Skeletal muscle satellite cell (primary cell): Measurements from ENCODE around the gene EIF2AK3.

Experiments
- H3K27me3 ChIP-seq: 2 replicates; pipeline ENCODE4 v1.7.0; 2013; ENCODE audit warnings: low read length; ENCODE audit not compliant: control insufficient read depth, insufficient read depth
- H3K36me3 ChIP-seq: 2 replicates; pipeline ENCODE4 v1.7.0; 2013; ENCODE audit warnings: mild to moderate bottlenecking, control low read depth, low read length; ENCODE audit not compliant: insufficient read depth
- H3K4me1 ChIP-seq: 2 replicates; pipeline ENCODE4 v1.7.0; 2013; ENCODE audit warnings: low read length; ENCODE audit not compliant: control insufficient read depth, insufficient read depth
- H3K4me2 ChIP-seq: 2 replicates; pipeline ENCODE4 v1.7.0; 2013; ENCODE audit warnings: mild to moderate bottlenecking, low read length
- H3K4me3 ChIP-seq: 2 replicates; pipeline ENCODE4 v1.7.0; 2013; ENCODE audit warnings: low read length
- H3K9ac ChIP-seq: 2 replicates; pipeline ENCODE4 v1.7.0; 2013; ENCODE audit warnings: mild to moderate bottlenecking, low read depth, low read length, moderate library complexity
- H3K9me3 ChIP-seq: replicated peaks from 2 replicates; pipeline ENCODE4 v1.7.0; 2013; ENCODE audit warnings: mild to moderate bottlenecking, control low read depth, low read length

Gene EIF2AK3

DNA sequence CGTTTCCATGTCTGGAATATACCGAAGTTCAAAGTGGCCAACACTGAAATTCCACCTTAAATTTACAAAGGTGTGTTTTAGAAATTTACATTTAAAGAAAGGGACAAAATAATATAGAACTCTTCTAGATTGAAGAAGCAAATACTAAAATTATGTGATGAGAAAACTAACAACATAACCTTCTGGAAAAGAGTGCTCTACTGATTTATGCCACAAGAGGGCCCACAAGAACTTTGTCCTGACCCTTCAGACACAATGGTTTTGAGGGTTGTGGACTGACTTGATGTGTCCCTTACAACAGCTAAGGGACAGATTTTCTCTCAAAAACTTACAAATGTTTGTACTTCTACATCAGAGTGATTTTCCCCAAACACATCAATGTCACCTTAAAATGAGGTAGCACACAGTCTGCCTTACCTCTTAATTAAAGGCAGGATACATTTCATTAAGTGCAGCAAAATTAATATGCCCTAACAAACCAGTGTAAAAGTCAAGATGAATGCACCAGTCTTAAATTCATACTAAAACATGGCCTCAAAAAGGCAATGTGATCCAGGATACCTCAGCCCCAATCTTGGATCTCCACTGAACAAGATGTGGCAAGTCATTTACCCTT, 36.2 kb downstream of the EIF2AK3 start:
- Histone ChIP-seq H3K4me1 (no peaks in the 10 kb centered on the region), H3K9me3 (no peaks in the 10 kb centered on the region), H3K27me3 (no peaks in the 10 kb centered on the region), H3K4me3 (no peak overlapping the region), H3K4me2 (no peak overlapping the region), H3K9ac (no peak overlapping the region), H3K36me3 (peaks cover 15% of the 10 kb centered on the region)

DNA sequence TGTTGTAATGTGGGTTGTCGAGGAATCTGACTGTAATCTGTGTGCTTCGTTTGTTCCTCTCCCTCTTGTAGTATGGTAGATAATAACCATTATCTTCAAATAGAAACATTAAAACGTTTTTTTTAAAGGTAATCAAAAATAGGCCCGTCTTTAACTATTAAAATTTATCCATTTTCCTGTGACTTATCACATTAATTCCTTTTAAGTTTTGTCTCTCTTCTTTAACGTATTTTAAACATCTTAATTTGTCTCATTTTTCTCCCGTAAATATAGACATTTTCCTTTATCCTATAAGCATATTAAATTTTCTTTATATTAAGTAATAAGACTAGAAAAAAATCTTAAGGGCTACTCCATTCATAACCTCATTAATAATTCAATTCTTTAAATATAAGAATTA, 41.3 kb downstream of the EIF2AK3 start:
- peaks cover 28% of the 10 kb centered on the region for H3K36me3 ChIP-seq
- H3K4me3 ChIP-seq = no peak overlapping the region
- no peaks in the 10 kb centered on the region for H3K27me3 ChIP-seq
- no peaks in the 10 kb centered on the region for H3K4me1 ChIP-seq
- H3K9me3 ChIP-seq = no peaks in the 10 kb centered on the region
- no peak overlapping the region for H3K9ac ChIP-seq
- H3K4me2 ChIP-seq = no peak overlapping the region

DNA sequence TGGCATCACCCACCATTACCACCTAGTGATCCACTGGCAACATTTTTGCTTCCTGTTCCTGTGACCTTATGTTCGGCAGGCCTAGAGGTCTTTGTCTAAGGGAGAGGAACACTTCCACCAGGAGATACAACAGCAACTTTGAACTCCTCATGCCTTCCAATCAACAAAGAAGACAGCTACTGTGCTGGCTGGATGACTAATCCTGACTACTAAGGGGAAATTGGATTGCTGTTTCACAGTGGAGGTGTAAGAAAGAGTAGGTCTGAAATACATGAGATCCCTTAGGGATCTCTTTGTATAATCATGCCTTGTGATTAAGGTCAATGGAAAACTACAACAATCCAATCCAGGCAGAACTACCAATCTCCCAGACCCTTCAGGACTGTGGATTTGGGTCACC, 45.2 kb downstream of the EIF2AK3 start:
- Histone ChIP-seq H3K36me3 (peaks cover 30% of the 10 kb centered on the region), H3K4me1 (no peaks in the 10 kb centered on the region), H3K9ac (no peak overlapping the region), H3K4me2 (no peak overlapping the region), H3K9me3 (no peaks in the 10 kb centered on the region), H3K27me3 (no peaks in the 10 kb centered on the region), H3K4me3 (no peak overlapping the region)

DNA sequence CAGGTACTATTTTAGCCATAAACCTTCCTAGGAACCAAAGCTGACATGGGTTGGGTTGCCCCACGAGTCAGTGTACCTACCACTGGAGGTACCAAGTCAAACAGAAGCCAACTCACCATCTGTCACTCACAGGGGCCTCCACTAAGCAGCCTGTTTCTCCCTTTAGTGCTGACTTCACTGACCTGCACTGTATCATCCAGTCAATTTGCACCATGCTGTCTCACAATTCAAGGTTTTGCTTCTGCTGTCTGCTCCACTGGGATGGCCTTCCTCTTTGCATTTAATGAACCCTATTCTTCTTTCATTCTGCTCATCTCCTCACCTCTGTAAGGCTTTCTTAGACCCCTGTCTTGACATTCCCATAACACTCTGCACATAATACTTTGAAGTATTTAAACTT, 47.2 kb downstream of the EIF2AK3 start:
- Histone ChIP-seq H3K4me1 (peaks cover 3% of the 10 kb centered on the region), H3K9me3 (no peaks in the 10 kb centered on the region), H3K27me3 (no peaks in the 10 kb centered on the region), H3K9ac (no peak overlapping the region), H3K36me3 (peaks cover 37% of the 10 kb centered on the region), H3K4me2 (no peak overlapping the region), H3K4me3 (no peak overlapping the region)

DNA sequence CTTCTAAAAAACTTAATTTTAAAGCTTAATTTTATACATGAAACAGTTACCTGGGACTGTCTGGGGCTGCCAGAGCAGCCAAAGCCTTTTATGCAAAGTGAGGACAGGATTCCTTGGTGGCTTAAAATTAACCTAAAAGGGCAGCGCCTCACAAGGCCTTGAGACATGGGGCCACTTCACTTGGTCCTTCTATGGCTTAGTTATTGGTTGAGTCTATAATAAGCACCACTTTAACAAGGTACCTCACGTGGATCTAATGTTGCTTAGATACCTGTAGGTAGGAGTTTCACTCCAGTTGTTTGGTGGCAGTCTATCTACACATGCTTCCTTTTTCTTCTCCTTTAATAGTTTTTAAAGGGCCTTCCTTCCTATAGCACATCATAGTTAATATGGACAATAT, 51.6 kb downstream of the EIF2AK3 start:
- Histone ChIP-seq H3K36me3 (peaks cover 36% of the 10 kb centered on the region), H3K4me2 (no peak overlapping the region), H3K27me3 (no peaks in the 10 kb centered on the region), H3K9me3 (no peaks in the 10 kb centered on the region), H3K4me1 (peaks cover 3% of the 10 kb centered on the region), H3K9ac (no peak overlapping the region), H3K4me3 (no peak overlapping the region)

DNA sequence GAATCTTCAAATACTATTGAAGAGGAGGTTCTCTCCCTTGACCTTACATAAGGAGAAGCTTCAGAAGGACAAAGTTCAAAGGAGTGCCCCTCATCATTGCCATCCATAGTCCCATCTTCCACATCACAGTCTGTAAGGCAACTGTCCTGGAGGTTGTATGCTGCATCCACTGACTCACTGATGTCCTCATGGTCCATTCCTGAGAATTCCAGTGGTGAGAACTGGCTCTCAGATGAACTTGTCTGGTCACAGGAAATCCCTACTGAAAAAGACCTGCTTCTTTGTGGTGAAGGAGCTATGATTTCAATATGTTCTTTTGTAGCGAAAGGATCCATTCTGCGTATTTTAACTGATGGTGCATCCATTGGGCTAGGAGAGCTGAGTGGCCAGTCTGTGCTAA, 52.2 kb downstream of the EIF2AK3 start:
- no peak overlapping the region for H3K9ac ChIP-seq
- no peaks in the 10 kb centered on the region for H3K9me3 ChIP-seq
- H3K4me1 ChIP-seq = peaks cover 3% of the 10 kb centered on the region
- H3K27me3 ChIP-seq = no peaks in the 10 kb centered on the region
- peaks cover 39% of the 10 kb centered on the region for H3K36me3 ChIP-seq
- H3K4me3 ChIP-seq = no peak overlapping the region
- no peak overlapping the region for H3K4me2 ChIP-seq

DNA sequence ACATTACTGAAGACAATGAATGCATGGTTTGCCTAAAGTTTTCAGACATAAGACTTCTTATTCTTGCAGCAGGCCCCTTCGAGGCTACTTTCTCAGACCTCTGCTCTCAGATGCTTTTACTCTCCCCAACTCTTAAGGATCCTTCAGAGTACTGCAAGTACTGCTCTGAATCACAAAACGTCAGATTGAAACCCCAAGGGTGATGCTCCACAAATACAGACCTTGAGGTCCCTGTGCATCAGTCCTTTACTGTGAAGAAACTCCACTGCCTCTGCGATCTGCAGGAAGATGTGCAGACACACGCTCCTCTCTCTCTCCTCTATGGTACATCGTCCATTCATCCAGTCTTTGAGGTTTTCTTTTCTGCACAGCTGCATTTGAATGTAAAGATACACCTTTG, 52.8 kb downstream of the EIF2AK3 start:
- H3K4me2 ChIP-seq = no peak overlapping the region
- no peak overlapping the region for H3K9ac ChIP-seq
- no peaks in the 10 kb centered on the region for H3K9me3 ChIP-seq
- H3K4me3 ChIP-seq = no peak overlapping the region
- peaks cover 43% of the 10 kb centered on the region for H3K36me3 ChIP-seq
- peaks cover 3% of the 10 kb centered on the region for H3K4me1 ChIP-seq
- no peaks in the 10 kb centered on the region for H3K27me3 ChIP-seq

DNA sequence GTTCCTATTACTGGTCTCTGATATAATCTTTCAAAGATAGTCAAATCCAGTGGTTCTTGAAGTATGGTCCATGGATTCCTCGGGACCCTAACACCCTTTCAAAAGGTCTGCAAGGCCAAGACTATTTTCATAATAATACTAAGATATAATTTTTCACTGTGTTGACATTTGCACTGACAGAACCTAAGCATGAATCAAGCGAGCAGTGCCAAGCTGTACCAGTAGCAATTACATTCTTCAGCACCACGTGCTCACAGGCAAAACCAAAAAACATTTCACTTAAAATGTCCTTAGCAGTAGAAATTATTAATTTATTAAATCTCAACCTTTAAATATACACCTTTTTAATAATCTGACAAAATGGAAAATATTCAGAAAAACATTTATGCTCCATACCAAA, 59.1 kb downstream of the EIF2AK3 start:
- Histone ChIP-seq H3K4me1 (no peaks in the 10 kb centered on the region), H3K9me3 (no peaks in the 10 kb centered on the region), H3K36me3 (peaks cover 22% of the 10 kb centered on the region), H3K4me2 (no peak overlapping the region), H3K9ac (no peak overlapping the region), H3K27me3 (no peaks in the 10 kb centered on the region), H3K4me3 (no peak overlapping the region)

DNA sequence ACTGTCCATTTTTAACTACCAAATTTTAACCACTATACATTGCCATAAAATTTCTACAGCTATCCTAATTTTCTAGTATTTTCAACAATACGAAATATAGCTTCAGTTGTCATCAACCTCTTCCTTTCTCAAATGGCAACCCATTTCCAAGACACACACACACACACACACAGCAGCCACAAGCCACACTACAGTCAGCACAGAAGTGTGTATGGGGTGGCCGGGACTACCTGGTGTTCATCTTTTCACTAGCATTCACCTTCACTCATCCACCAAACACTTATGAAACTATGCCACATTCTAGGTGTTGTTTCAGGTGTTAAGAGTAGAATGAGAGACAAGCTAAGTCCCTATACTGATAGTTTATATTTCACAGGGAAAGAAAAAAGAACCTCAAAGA, 62.9 kb downstream of the EIF2AK3 start:
- Histone ChIP-seq H3K9me3 (no peaks in the 10 kb centered on the region), H3K27me3 (no peaks in the 10 kb centered on the region), H3K9ac (no peak overlapping the region), H3K36me3 (peaks cover 12% of the 10 kb centered on the region), H3K4me1 (no peaks in the 10 kb centered on the region), H3K4me3 (no peak overlapping the region), H3K4me2 (no peak overlapping the region)

DNA sequence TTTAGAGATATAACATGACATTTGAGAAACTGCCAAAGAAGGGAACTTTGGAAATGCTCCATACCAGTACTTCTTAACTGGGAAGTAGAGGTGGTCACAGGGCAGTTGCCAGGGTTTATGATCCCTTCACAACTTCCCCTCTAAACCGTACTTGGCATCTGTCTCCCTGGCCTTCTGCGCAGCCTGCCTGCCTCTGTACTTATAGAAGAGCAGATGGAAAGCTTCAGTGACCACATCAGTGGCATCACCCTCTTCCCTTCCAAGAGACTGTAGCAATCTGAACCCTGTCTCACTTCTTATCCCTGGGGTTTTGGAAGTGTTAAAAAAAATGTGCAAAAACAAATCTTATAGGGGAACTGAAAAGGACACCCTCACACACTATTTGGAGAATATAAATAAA, 64.1 kb downstream of the EIF2AK3 start:
- Histone ChIP-seq H3K36me3 (peaks cover 10% of the 10 kb centered on the region), H3K4me1 (no peaks in the 10 kb centered on the region)

DNA sequence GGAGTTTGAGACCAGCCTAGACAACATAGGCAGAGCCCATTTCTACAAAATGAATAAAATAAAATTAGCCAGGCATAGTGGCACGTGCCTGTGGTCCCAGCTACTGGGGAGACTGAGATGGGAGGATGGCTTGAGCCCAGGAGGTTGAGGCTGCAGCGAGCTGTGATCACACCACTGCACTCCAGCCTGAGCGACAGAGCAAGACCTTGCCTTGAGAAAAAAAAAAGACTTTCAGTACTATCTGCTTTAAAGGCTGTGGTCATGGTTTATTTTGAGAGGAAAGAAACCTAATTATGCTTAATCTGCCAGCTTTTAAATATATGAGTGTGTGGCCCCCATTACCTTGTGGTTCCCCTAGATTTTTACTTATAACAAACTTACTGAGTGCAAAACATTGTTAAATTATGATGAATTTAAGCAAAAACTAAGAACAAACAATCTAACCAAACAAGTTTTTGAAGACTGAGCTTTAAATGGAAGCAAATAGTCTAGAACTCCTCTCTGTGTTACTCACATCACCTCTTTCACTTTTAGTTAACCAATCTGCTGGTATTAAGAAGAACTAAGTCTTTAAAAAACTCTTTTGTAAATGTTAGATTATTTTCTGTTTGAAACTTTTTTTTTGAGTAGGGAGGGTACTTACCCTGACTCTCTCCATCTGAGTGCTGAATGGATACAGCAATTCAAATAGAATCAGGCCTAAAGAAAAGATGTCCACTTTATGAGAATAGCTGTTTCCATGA, 65.4 kb downstream of the EIF2AK3 start:
- Histone ChIP-seq H3K4me1 (no peaks in the 10 kb centered on the region), H3K9me3 (no peaks in the 10 kb centered on the region), H3K36me3 (peaks cover 17% of the 10 kb centered on the region), H3K9ac (no peak overlapping the region), H3K4me3 (no peak overlapping the region), H3K4me2 (no peak overlapping the region), H3K27me3 (no peaks in the 10 kb centered on the region)

More for the DNA sequence above, 64.1 kb downstream of the EIF2AK3 start:
- H3K4me3 ChIP-seq = no peak overlapping the region
- H3K4me2 ChIP-seq = no peak overlapping the region
- H3K9ac ChIP-seq = no peak overlapping the region
- no peaks in the 10 kb centered on the region for H3K9me3 ChIP-seq
- no peaks in the 10 kb centered on the region for H3K27me3 ChIP-seq
